Activated CD4-positive, alpha-beta T cell treated with anti-CD3 and anti-CD28 coated beads for 48 hours (primary cell): ENCODE data around the gene CD80.
A peak's percentile ranks its signal among the peaks of the same experiment; 100 is the strongest.
"Not testable (repeated sequence)": the region's sequence is repeated elsewhere in the genome, so short reads cannot be mapped to it uniquely, and the experiment has no call there.

Source experiments
- DNase-seq: peaks from one replicate; pipeline ENCODE4 v3.0.0-alpha.2; 2020

CD80 gene

DNA sequence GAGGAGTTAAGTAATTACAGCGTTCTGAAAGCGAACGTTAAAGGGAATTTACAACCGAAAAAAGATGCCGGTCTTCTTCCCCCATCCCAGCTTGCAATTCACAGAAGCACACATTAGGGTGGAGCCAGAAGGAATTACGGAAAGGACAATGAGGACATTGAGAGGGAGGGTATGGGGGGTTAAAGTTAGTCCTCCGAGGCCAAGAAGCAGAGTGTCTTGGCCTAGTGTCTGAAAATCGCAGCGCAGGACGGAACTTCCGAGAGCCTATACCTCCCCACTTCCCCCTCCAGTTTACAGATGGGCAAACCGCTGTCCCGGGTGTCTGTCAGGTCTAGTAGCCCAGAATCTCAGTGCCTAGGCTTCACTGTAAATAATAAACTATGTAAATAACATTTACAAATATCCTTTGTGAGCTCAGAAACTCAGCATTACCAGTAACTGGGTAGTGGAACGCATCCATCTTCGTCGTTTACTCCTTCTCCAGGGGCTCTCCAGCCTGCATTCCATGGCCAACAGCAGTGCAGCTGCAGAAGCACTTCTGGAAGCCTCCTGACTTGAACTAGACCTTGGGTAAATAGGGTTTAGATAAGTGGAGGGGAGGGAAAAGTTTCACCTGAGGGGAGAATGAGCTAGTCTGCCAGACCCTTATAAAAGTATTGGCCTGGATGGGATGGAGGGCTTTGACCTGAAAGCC is 20.8 kb upstream of the CD80 start:
- DNase-seq = peak; percentile 24

DNA sequence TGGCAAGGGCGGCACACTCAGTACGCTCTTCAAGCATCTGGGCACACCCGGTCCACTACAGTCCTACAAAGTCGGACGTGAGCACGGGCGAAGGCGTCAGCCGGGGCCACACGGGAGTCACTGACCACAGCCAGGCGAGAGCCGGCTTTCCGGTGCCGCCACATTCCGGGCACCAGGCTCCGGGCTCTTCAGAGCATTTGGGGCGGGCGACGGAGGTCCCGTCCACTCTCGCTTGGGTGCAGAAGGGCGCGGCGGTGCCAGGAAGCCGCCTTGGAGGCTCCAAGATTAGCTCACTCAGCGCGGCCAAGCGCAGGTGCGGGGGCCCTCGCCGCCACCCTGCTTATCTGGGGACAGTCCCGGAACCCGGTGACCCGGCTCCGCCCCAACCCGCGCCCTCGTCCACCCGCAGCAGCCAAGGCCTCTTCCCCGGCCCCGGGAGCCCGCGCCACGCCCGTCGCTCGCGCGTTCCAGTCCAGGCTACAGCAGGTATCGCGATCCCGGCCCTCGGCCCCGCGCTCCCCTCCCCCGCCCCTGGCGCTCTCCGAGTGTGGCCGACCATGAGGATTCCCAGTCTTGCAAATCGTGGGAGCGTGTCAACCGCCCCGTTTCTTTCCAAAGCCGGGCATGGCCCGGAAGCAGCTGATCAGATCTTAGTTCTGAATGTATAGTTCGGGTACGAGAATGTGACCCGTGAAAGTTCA is 20.1 kb upstream of the CD80 start, which contains the start of gene ADPRH:
Gene ADPRH (plus strand): TSS at position 127 of the 701 bp plus-strand sequence. CDS start 2,678 bp downstream, outside the sequence.
- peak; percentile 70 for DNase-seq

DNA sequence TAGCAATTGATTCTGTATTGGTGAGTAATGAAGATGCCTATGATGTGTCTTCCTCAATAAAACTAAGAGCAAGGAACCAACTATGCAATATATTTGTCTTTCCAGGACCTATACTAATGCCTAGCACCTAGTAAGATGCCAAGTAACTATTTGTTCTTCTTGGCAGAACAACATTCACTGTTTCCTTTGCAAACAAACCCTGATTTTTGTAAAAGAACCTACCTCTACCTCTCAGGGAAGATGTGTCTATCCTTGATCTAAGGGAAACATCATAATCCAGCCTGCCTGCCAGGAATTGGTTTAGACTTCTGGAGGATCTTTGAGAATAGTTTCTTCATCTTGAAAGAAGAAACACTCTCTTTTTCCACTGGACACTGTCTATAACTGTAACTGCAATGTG is 16.1 kb upstream of the CD80 start:
- no peak for DNase-seq

DNA sequence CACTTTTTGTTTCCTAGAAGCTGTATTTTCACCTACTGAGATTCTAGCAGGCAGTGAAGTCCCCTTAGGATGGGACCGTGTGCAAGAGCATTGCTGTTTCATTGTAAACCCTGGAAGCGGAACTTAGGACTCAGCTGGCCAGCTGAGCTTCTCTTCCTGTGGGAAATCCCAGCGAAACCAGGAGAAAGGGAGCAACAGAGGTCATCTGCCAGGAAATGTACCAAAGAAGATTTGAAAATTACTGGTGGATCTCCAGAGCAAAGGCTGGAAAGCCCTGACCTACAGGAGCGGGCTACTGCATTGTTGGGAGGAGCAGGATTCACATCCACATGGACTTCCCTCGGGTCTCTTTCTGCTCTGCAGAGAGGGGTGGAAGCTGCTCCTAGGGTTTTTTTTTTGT is 12.3 kb upstream of the CD80 start:
- DNase-seq = no peak

DNA sequence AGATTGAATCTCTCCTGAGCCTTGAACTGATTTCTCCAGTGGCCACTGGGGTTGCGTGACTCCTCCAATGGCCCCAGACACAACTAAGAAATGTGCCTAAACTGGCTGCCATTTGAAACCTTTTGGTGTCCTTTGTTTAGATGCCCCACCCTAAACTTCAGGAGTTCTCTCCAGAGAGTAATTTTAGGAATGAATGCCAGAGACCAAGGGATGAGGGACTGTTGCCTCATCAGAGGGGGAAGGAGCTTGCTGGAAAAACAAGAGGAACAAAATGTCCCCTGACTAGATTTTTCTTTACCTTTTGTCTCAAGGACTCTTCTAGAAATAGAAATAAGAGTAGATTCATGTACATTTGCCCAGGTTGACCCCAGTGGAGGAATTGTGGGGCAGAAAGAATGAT is 11.8 kb upstream of the CD80 start:
- no peak for DNase-seq

DNA sequence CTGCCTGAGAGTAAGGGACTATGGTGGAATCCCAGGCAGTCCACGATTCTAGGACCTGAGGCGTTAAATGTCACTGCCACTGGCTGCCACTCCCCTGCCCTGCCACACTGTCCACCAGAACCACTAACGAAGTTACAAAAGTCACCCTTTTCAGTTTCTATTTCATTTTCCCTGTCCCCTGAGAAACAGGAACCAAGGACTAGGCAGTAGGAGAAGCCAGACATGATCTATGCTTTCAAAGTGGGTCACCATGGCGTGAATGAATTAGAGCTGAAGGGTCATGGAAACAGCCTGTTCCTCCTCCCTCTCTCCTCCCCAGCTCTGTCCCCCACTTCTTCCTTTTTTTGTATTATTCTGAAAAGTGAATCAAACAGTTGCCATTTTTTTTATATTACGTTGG is 10.8 kb upstream of the CD80 start:
- DNase-seq = no peak

DNA sequence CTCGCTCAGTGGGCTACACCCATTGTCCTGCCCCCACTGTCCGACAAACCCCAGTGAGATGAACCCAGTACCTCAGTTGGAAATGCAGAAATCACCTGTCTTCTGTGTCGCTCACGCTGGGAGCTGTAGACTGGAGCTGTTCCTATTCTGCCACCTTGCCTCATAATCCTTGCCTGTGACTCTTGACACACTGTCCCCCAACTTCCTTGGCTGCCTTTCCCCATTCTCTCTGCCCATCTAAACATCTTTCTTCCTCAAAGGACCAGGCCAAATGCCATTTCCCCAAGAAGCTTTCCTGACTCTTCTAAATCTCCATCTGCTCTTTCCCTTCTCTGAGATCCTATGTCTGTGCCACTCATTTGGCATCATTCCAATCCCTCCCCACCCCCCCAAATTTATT is 9.7 kb upstream of the CD80 start:
- DNase-seq = no peak

DNA sequence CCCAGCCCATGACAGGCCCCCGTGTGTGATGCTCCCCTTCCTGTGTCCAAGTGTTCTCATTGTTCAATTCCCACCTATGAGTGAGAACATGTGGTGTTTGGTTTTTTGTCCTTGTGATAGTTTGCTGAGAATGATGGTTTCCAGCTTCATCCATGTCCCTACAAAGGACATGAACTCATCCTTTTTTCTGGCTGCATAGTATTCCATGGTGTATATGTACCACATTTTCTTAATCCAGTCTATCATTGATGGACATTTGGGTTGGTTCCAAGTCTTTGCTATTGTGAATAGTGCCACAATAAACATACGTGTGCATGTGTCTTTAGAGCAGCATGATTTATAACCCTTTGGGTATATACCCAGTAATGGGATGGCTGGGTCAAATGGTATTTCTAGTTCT is 3.9 kb upstream of the CD80 start:
- not testable (repeated sequence) for DNase-seq

DNA sequence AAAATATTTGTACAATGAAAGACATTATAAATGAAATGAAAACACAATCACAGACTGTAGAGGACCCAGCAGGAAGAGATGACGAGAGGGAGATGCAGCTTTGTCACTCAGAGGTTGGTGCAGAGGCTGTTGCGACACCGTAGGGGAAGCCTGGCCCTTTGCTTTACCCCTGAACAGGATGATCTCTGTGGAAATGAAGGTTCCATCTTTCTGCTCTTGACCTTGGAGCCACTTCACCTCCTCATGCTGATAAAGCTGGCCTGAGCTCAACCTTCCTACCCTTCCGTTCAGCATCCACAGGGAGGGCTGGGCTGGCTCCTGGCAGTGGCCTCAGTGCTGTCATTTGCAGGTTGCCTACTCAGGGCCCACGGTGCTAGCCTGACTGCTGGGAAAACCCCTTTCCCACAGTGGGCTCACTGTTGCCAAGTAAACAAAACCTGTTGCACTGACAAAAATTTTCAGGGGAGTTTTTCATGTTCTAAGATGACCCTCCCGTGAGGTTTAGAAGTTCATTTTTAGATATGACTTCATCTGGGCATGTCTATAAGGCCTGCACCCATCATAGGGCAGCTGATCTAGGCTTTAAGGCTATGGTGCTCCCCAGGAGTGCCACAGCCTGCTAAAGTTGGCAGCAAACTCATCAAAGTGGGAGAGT is 3.0 kb upstream of the CD80 start:
- DNase-seq = peak; percentile 36

DNA sequence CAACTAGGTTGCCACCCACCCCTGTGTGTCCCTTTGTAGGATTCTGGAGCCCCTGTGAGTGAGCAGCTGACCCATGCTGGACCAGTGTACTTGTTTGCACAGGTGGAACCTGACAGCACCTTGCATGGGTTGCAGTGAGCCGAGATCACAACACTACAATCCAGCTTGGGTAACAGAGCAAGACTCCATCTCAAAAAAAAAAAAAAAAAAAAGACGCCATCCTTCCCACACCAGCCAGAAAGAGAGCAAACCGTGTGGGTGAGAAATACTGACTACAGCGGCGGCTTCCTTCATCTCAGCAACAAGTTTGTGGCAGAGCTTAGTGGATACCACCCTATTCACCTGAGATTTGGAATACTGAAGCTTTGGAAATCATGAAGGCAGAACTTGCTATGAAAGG is 746 bp upstream of the CD80 start:
- DNase-seq = no peak

DNA sequence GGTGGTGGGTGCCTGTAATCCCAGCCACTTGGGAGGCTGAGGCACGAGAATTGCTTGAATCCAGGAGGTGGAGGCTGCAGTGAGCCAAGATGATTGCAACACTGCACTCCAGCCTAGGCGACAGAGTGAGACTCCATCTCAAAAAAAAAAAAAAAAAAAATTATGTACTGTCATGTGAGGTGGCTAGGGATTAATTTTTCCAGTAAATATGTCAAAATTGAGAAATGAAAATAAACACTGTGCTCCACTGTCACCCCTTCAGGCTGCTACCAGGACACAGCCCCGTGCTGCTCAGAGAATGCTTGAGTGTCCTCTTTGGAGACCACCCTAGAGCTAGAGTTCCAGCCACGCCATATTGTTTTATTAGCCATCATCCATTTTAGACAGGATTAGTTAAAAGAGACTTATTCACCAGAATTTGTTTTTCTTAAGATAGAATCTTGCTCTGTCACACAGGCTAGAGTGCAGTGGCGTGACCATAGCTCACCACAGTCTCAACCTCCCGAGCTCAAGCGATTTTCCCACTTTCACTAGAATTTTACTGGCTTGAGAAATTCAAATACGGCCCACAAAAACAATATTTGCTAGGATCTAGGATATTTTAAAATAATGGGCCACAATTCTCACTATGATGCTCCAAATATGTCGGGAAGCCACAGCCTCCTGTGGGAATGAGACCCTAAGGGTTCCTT is 642 bp downstream of the CD80 start:
- no peak for DNase-seq

DNA sequence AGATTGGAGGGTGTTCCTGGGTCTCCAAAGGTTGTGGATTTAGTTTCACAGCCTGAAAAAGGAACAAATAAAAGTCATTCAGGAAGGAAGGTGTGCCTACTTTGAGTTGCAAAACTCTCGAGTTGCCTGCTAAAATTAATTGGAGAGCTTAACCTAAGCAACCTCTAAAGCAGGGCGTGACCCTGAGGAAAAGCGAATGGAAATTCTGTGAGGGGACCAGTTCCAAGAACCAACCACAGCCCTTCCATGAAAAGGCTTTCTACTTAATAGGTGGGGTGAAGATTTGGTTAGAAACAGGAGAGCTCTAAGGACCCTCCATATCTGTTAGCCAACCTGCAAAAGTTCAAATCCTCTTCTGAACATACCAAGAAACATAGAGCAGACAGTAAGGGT is 1.5 kb downstream of the CD80 start:
- DNase-seq = no peak

DNA sequence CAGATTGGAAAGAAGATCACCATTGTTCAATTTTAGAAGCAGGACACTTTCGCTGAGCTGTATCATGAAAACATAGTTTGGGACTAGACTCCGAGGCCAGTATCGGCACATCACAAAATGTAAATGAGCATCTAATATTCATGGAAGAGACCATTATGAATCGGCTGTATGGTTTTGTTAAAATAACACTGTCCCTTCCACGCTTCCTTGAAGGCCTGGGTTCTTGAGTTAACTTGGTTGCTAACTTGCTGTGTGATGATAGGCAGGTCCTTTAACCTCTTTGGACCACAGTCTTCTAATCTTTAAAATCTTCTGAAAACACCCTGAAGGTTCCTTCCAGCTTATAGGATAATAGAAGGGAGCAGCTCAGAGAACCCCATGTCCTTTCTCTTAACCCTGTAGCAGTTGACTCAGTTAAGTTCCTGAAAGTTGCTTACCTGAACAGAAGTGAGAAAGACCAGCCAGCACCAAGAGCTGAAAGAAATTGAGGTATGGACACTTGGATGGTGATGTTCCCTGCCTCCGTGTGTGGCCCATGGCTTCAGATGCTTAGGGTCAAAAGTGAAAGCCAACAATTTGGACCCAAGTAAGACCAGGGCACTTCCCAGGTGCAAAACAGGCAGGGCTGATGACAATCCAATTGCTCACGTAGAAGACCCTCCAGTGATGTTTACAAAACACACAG is 2.1 kb downstream of the CD80 start:
- DNase-seq = no peak

DNA sequence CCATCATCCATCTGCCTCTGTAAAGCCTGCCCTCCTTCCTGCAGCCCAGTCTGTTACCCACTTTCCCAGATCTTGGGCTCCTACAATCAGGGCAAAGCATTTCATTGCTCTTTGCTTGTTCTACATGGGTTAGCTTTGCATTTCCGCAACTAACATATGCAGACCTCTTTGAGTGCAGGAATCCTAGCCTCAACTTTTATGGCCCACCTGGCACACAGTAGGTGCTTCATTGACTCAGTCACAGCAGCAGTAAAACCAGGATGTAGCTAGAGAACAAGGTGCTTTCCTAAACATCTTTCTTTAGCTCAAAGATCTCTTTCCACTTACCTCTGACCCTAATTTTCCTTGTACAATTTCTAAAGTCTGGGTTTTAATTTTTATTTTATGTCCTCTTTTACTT is 3.5 kb downstream of the CD80 start:
- DNase-seq = no peak

DNA sequence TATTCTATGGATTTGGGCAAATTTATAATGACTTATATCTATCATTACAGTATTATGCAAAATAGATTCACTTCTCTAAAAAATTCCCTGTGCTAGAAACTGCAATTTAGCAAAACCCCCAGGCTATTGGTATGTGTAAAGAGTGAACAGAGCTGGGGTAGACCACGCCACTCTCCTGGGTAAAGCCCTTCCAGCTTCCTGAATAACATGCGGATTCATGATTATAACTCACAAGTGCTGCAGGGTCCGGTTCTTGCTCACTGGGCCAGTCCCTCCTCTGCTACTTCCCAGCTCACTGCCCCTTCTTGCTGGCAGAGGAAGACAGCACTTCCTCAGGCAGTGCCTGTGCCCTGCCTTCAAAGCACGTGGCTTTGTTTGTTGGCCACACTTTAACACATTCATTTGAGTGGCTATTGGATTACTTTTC is 4.1 kb downstream of the CD80 start:
- no peak for DNase-seq

DNA sequence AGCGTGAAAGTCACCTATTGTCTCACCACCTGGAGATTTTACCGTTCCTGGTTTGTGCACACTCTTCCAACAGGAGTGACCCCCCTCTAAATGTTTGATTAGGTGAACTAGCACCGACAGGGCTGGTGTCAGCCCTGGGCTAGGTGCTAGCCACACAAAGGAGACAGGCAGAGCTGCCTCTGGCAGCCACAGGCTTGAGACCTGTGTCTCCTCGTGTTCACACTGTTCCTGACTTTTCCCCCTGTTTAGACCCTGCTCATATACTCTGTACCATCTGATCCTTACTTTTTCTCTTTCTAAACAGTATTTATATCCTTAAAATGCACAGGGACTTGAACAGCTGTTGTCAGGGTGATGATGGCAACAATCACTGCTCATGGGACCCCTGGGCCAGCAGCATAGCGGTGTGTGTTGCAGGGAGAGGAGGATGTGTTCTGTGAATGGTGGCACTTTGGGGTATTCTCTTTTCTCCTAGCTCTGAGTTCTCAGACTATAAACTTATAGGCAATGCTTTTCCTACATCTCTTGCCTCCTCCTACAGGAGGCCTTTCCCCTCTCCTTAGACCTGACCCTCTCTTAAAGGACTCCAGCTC is 5.5 kb downstream of the CD80 start:
- no peak for DNase-seq

DNA sequence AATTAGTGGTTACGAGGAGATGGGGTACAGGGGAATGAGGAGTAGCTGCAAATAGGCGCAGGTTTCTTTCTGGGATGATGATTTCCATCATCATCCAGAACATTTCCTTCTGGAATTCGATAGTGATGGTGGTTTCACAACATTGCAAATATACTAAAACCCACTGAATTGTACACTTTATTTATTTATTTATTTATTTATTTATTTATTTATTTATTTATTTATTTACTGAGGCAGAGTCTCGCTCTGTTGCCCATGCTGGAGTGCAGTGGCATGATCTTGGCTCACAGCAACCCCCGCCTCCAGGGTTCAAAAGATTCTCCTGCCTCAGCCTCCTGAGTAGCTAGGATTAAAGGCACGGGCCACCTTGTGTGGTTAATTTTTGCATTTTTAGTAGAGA is 6.5 kb downstream of the CD80 start:
- not testable (repeated sequence) for DNase-seq

DNA sequence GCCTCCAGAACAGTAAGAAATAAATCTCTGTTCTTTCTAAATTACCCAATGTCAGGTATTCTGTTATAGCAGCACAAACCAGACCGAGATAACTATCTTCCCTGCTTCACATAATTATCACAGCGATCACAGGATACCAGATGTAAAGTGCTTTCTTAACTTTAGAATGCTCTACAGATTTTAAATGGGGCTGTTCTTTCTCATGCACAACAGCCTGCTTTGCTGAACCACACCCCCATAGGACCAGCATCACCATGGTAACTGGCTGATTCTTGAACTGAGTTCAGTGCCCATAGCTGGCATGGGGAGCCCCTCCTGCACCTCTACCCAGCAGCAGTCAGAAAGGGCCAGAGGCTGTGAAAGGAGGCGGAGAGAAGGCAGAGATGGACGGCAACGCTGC is 7.8 kb downstream of the CD80 start:
- no peak for DNase-seq

DNA sequence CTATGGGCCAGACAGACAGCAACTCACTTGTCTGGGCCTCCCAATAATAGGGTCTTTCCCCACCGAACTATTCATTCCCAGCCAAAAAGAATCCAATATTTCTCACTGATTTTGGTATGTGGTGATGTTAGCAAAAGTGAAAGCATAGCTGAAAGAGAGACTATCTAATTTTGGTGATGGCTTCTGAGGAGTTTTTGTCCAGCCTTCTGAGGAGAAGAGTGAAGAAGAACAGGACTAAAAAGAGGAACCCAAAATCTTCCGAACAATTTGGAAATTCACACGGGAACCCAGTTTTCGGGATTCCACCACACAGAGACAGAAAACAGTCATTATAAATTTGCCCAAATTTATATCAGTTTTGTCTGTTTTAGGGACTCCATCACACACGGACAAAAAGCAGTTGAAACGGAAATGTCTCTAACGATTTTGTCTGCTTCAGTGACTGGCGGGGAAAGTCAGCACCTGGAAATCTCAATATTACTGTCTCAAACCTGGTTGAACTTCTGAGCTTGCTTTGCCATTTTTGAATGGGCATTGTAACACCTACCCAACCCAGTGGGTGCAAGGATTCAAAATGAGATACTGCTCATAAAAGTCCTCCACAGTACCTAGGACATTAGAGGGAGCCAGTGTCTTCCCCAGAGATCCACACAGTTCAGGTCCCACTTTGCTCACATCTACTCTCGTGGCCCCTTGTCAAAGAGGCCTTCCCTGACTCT is 9.1 kb downstream of the CD80 start:
- DNase-seq = no peak

DNA sequence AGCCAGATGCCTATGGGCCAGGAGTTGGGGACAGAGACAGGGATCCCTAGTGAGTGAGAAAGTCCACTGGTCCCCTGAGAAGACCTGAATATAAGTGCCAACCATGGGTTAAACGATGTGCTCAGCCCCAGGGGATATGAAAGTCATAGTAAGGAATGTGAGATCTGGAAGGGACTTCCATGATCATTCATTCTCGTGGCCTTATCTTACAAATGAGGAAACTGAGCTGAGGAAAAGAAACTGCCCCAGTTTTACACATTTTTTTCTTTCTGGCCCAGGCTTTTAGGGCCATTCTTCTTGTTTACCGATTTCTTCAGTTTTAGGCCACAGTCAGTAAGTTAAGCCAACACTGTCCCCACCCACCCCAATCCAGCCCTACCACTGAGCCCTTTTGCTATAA is 11.1 kb downstream of the CD80 start:
- DNase-seq = no peak

DNA sequence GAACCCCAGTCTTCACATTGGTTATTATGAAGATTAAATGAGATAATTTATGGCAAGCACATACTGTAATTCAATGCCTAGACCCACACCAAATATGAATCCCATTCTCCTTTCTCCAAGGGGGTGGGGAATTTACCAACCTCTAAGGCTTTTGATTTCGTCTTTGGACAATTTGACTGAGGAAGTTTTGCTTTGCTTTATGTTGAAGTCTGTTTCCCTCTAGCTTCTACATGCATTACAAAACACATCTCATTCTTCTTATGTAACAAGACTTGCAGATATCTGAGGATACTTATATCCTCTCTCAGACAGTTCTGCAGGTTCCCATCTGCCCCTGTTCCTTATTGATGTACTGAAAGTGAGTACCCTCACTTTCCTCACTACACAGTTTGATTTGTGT is 12.2 kb downstream of the CD80 start:
- DNase-seq = no peak

DNA sequence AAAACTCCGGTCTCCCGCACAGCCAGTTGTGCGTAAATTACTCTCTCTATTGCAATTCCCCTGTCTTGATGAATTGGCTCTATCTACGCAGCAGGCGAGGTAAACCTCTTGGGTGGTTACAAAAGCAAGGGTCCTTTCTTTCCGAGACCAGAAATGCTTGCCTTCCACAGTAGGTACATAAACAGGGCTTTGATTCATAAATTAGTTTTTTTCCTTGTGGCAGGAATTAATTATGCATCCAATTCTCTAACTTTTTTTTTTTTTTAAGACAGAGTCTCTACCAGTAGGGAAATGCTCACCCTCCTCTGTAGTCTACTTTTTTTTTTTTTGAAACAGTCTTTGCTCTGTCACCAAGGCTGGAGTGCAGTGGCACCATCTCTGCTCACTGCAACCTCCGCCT is 16.3 kb downstream of the CD80 start:
- DNase-seq = no peak
